Osteoblast (primary cell): ENCODE measurements around the gene RALGPS2. TPM values are rescaled to one million over a fixed set of nuclear protein-coding genes. Genes with fewer than 3 reads are reported as not detected.

Experiments
- DNase-seq: peaks from one replicate; pipeline ENCODE4 v3.0.0; 2011; ENCODE audit warnings: low spot score, mixed read lengths; ENCODE audit not compliant: insufficient read length; ENCODE audit errors: missing footprints
- H2AFZ ChIP-seq: 2 replicates; pipeline ENCODE4 v1.6.0; 2011; ENCODE audit warnings: mild to moderate bottlenecking, low read length
- H3K27ac ChIP-seq: 2 replicates; pipeline ENCODE4 v1.5.1; 2011; ENCODE audit warnings: mild to moderate bottlenecking, low read depth, low read length, moderate library complexity
- H3K27me3 ChIP-seq: 2 replicates; pipeline ENCODE4 v1.6.0; 2012; ENCODE audit warnings: mild to moderate bottlenecking, control low read depth, inconsistent platforms, low read length, moderate library complexity; ENCODE audit not compliant: insufficient read depth
- H3K36me3 ChIP-seq: 2 replicates; pipeline ENCODE4 v1.5.1; 2011; ENCODE audit warnings: mild to moderate bottlenecking, low read length, control low read depth, moderate library complexity; ENCODE audit not compliant: insufficient read depth
- H3K4me1 ChIP-seq: 2 replicates; pipeline ENCODE4 v1.5.1; 2011; ENCODE audit warnings: mild to moderate bottlenecking, low read length, control low read depth, moderate library complexity; ENCODE audit not compliant: insufficient read depth
- H3K4me2 ChIP-seq: 2 replicates; pipeline ENCODE4 v1.6.0; 2011; ENCODE audit warnings: mild to moderate bottlenecking, low read length; ENCODE audit not compliant: insufficient read depth
- H3K4me3 ChIP-seq: fragments of 200-600 bp; sonication (generic); 3 replicates; pipeline ENCODE4 v1.5.1; 2012; ENCODE audit warnings: mild to moderate bottlenecking, low read length, inconsistent platforms; ENCODE audit not compliant: insufficient read depth
- H3K79me2 ChIP-seq: 2 replicates; pipeline ENCODE4 v1.6.0; 2012; ENCODE audit warnings: mild to moderate bottlenecking, low read length, control low read depth, inconsistent platforms; ENCODE audit not compliant: insufficient read depth
- H3K9me3 ChIP-seq: 2 replicates; pipeline ENCODE4 v1.5.1; 2011; ENCODE audit warnings: low read depth, low read length, control low read depth
- H4K20me1 ChIP-seq: 2 replicates; pipeline ENCODE4 v1.6.0; 2012; ENCODE audit warnings: mild to moderate bottlenecking, low read length, control low read depth; ENCODE audit not compliant: insufficient read depth
- total RNA-seq: library from RNA; depleted of rRNA; stranded (reverse); fragments of >200 nt; gene quantifications from 2 replicates; pipeline ENCODE4 v1.2.3, GENCODE V29; 2012
- TF ChIP-seq, protein P1 (sequence below): IDR thresholded peaks from 2 replicates; pipeline ENCODE4 v1.5.1; 2011; ENCODE audit warnings: mild to moderate bottlenecking, low read depth, low read length, moderate library complexity; ENCODE audit errors: extremely low read depth

Gene RALGPS2
- total RNA-seq, 1 donor: 40.2 TPM

- no peaks in the 10 kb centered on the region for H3K9me3 ChIP-seq
- TF ChIP-seq, protein P1, sequence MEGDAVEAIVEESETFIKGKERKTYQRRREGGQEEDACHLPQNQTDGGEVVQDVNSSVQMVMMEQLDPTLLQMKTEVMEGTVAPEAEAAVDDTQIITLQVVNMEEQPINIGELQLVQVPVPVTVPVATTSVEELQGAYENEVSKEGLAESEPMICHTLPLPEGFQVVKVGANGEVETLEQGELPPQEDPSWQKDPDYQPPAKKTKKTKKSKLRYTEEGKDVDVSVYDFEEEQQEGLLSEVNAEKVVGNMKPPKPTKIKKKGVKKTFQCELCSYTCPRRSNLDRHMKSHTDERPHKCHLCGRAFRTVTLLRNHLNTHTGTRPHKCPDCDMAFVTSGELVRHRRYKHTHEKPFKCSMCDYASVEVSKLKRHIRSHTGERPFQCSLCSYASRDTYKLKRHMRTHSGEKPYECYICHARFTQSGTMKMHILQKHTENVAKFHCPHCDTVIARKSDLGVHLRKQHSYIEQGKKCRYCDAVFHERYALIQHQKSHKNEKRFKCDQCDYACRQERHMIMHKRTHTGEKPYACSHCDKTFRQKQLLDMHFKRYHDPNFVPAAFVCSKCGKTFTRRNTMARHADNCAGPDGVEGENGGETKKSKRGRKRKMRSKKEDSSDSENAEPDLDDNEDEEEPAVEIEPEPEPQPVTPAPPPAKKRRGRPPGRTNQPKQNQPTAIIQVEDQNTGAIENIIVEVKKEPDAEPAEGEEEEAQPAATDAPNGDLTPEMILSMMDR: no peak
- no peak overlapping the region for H3K27ac ChIP-seq
- H3K79me2 ChIP-seq: no peaks in the 10 kb centered on the region
- no peaks in the 10 kb centered on the region for H3K36me3 ChIP-seq
- no peak overlapping the region for H3K4me3 ChIP-seq
- no peak overlapping the region for H3K4me2 ChIP-seq
- H4K20me1 ChIP-seq: no peaks in the 10 kb centered on the region
- no peak overlapping the region for H2AFZ ChIP-seq
- H3K27me3 ChIP-seq: no peaks in the 10 kb centered on the region
- no peak for DNase-seq
- peaks cover 7% of the 10 kb centered on the region for H3K4me1 ChIP-seq
Measured at GRCh38 chr1:178706432-178706831, 18.6 kb upstream of the RALGPS2 start.

GRCh38 chr1:178713259-178713658, 11.8 kb upstream of the RALGPS2 start:
- H3K4me3 ChIP-seq: no peak overlapping the region
- TF ChIP-seq, protein P1: no peak
- no peaks in the 10 kb centered on the region for H3K27me3 ChIP-seq
- H4K20me1 ChIP-seq: no peaks in the 10 kb centered on the region
- no peak overlapping the region for H3K27ac ChIP-seq
- H3K4me1 ChIP-seq: peaks cover 3% of the 10 kb centered on the region
- H3K9me3 ChIP-seq: no peaks in the 10 kb centered on the region
- H2AFZ ChIP-seq: peak overlapping the region; percentile 69
- no peak for DNase-seq
- no peaks in the 10 kb centered on the region for H3K36me3 ChIP-seq
- H3K79me2 ChIP-seq: no peaks in the 10 kb centered on the region
- H3K4me2 ChIP-seq: peak overlapping the region; percentile 34

DNA sequence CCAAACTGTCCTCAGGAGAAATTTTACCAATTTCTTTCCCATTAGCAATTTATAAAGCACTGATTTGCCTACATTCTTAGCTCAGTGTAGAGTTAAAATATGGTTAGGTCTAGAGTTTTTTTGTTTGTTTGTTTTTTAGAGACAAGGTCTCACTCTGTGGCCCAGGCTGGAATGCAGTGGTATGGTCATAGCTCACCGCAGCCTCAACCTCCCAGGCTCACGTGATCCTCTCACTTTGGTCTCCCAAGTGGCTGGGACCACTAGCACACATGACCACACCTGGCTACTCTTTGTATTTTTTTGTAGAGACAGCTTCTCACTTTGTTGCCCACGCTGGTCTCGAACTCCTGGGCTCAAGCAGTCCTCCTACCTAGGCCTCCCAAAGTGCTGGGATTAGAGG, 10.6 kb upstream of the RALGPS2 start:
- TF ChIP-seq, protein P1: no peak
- no peak overlapping the region for H3K4me3 ChIP-seq

DNA sequence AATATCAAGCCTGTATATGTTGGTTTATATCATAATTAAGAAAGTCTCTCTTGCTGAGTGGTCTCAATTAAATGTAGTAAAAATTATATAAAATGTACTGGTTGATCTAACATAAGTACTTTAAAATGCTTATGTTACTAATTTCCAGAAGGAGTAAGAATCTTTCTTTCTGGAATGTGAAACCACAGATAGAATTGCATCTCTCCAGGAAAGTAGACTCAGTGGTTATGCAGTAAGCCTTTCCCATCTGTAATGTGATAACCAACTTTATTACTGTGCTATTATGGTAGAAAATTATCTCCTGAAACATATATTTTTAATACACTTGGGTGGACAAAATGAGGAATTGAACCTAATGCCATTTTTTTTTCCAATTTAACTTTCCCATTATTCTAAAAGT, 8.9 kb upstream of the RALGPS2 start:
- Histone ChIP-seq H3K27me3 (no peaks in the 10 kb centered on the region), H3K27ac (no peak overlapping the region), H4K20me1 (no peaks in the 10 kb centered on the region), H3K36me3 (no peaks in the 10 kb centered on the region), H2AFZ (no peak overlapping the region), H3K4me1 (peaks cover 3% of the 10 kb centered on the region), H3K9me3 (no peaks in the 10 kb centered on the region), H3K4me3 (no peak overlapping the region), H3K79me2 (no peaks in the 10 kb centered on the region), H3K4me2 (no peak overlapping the region)
- no peak for DNase-seq
- TF ChIP-seq, protein P1: no peak

More for the DNA sequence above, 10.6 kb upstream of the RALGPS2 start:
- H3K36me3 ChIP-seq: no peaks in the 10 kb centered on the region
- peaks cover 3% of the 10 kb centered on the region for H3K4me1 ChIP-seq
- no peak overlapping the region for H3K27ac ChIP-seq
- no peaks in the 10 kb centered on the region for H3K27me3 ChIP-seq
- no peak overlapping the region for H3K4me2 ChIP-seq
- no peaks in the 10 kb centered on the region for H3K9me3 ChIP-seq
- H2AFZ ChIP-seq: no peak overlapping the region
- H3K79me2 ChIP-seq: no peaks in the 10 kb centered on the region
- no peak for DNase-seq
- H4K20me1 ChIP-seq: no peaks in the 10 kb centered on the region
